Measurements from ENCODE around the gene THSD7B.

THSD7B gene

DNA sequence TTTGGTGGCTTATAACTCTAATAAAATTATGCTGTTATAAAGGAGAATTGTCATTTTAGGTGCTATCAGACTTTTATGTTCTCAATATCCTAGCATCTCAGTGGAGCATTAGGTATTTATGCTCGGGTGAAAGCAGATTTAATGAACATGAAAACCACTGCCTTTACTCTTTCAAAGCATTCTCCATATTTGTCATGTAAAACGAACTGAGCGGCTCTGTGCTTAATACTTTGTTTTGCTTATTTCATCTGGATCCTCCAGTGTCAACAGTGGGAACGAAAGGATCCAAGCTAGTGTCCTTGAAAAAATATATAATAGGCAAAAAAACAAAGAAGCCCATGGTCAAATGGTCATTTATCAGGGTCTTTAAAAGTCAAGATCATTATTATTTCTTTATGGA is 53.5 kb downstream of the THSD7B start:
- no peak for DNase-seq (ENCODE audit: low read depth in 2 of 2)

DNA sequence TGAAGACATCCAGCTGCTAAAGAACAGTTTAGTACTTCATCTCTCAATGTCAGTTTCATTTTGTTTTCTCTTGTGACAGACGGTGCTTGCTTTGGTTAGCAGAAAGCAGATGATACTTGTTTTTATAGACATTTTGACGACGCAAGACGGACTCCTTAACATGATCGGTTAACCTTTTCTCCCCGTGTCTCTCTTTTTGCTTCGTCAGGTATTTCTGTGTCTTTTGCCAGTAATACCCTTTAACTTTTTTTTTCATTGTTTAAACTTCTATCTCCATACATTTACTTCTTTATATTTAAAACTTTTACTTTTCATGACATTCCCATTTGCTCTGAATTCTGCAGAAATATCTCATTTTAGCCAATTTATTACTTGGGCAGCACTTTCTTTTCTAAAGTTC is 57.9 kb downstream of the THSD7B start:
- no peak for DNase-seq (ENCODE audit: low read depth in 2 of 2)

DNA sequence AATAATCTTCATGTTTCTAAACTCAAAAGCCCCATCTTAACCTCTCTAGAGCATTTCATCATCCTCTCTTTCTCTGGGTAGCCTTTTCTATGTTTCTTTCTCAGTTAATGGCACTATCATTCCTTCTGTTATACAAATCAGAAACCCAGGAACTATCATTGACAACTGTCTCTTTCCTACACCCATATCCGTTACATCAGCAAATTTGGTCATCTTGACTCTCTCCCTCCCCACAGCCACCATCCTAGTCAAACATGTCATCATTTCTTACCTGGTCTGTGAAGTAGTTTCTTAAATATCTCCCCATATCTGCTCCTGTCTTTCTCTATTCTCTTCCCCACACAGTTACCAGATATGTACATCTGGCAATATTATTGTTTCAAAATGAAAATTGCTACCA is 62.8 kb downstream of the THSD7B start:
- DNase-seq (ENCODE audit: low read depth in 2 of 2): no peak

DNA sequence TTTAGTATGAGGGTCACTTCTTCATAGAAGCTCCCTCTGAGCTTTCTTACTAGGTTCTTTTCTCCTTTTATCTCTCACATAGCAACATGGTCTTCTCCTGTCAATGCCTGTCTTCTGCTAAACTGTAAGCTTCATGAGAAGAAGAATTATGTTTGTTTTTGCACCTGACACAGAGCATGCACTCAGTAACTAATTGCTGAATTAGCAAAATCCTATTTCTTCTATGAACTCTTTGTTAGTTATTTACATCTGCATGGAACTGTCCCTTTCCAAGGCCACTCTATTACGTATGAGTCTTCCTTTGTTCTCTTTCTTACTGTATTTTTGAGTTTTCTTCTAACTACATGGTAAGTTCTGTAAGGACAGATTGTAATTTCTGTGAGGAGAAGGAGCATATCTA is 63.4 kb downstream of the THSD7B start:
- DNase-seq (ENCODE audit: low read depth in 2 of 2): no peak

DNA sequence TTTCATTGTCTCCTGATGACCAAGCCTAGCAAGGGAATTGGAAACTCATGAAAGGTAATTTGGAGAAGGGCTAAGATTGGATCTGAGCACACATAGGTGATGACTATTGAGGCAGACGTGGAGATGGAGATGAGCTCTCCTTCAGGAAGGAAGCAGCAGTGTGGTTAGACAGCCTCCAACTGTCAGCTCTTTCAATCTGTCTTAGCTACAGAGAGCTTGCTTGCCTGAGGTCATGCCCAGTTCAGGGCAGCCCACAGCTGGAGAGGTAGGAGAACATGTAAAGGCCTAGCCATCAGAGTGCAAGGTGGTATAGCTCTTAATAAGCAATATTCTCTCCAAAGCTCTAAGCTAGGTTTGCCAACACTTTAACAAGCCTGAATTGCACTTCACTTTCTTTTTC is 79.2 kb downstream of the THSD7B start:
- no peak for DNase-seq (ENCODE audit: low read depth in 2 of 2)

DNA sequence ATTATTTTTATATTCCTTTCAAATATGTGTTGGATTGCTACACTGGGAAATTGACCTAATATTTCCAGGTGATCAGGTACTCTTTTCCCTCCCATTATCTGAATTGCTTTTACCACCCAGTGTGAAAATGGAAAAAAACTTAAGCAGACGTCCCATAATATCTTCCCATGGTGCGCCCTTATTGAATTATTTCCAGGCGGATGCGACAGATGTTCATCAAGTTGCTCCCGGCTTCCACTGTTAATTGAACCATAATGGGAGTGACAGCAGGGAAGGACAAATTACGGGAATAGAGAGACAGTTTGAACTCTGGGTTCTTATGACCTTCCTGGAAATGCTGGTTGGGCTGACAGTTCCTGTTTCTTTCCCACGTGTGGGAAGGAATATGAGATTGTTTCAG is 93.3 kb downstream of the THSD7B start:
- no peak for DNase-seq (ENCODE audit: low read depth in 2 of 2)

DNA sequence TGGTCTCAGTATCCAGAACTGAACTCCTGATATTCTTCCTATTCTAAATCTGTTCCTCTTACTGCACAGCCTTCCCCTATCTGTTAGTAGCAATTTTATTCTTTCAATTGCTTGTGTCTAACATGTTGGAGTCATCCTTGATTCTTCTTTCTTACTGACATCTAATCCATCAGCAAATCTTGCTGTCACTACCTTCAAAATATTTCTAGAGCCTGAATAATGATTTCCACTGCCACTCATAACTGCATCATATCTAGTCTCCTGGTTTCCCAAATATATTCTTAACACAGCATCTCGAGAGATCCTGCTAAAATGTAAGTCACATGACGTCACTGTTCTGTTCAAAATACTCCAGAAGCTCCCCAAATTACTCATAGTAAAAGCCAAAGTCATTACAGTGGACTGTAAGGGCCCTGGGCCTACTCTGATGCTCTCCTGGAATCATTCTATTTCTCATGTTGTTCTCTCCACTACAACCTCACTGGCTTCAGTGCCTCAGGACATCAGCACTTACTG is 95.2 kb downstream of the THSD7B start:
- no peak for DNase-seq (ENCODE audit: low read depth in 2 of 2)

DNA sequence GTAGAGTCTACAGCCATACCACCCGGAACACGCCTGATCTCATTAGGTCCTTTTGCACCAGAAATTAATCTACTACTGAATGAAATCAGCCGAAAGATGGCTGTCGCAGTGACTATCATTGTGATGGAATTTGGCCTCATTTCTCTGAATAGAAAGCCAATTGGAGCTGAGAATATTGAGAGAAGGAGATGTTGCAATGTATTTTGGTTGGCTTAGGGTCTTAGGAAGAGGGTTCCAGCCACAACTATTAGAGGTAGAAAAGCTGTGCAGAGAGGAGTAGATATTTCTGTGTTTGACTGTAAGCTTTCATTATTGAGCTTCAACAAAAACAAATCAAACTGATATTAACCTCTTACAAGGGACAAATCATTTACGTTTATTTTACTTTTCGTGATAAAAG is 98.1 kb downstream of the THSD7B start:
- DNase-seq (ENCODE audit: low read depth in 2 of 2): no peak

DNA sequence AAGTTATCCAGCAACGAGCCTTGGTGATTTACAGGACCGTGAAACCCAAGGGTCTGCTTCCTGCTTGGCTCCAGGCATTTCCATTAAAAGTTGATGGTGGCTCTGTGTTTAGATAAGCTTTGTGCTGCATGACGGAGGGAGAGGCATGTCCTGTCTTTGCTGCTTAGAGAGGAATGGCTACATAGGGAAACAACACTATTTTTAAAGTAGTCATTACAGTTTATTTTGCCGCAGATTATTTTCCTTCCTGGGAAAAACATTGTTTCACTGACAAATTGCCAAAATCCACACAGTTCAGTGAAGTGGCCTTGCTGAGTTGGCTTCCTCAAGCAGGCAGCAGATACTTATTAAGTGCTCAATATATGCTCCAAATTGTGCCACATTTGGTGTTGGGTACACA is 98.5 kb downstream of the THSD7B start:
- no peak for DNase-seq (ENCODE audit: low read depth in 2 of 2)

DNA sequence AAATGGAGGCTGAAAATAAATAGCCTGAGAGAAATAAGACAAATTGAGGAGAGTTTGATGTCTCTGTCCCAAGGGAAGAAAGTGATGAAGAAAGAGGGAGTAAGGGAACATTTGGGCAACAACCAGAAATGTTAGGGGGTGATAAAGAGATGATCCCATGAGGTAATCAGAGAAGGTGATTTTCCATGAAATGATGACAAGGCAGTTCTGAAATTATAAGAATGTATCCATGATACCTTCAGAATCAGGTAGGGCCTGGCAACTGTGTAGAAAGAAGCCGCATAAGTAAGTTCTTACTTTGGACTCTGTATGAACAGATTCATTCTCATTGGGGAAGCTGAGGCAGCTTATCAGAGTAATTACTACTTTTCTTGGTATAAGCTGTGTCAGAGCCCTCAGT is 106.1 kb downstream of the THSD7B start:
- DNase-seq (ENCODE audit: low read depth in 2 of 2): no peak

DNA sequence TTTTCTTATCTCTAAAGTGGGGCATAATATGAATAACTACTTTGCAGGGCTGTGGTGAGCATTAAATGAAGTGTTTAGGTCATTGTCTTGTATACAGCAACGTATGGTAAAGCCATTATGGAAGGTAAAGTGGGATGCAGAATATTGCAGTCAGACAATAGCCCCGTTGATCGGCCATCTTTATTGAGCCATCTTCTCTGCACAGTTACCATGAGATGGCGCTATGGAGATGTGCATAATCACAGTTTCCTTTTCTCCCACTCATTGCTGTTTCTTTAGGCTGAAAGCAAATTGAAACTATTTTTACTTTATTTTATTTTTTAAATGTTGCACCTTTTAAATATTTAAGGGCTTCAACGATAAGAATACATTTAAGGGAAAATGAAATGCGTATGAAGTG is 108.9 kb downstream of the THSD7B start:
- DNase-seq (ENCODE audit: low read depth in 2 of 2): no peak

DNA sequence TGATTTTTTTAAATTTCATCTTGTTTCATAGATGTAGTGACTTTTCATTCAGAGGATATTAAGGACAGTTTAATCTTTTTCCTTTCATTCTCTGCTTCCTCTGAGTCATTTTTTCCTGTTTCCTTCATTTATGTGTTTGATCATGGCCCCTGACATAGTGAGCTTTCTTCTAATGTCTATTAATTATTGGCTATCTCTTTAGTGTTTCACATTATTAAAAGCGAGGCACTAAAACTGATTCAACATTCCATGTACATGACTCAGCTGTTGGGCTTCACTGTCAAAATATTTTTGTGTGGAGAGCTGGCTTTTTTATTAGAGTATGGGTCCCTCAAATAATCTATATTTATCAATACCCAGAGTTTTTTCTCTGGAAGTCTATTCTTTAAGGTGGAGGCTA is 125.8 kb downstream of the THSD7B start:
- no peak for DNase-seq (ENCODE audit: low read depth in 2 of 2)

DNA sequence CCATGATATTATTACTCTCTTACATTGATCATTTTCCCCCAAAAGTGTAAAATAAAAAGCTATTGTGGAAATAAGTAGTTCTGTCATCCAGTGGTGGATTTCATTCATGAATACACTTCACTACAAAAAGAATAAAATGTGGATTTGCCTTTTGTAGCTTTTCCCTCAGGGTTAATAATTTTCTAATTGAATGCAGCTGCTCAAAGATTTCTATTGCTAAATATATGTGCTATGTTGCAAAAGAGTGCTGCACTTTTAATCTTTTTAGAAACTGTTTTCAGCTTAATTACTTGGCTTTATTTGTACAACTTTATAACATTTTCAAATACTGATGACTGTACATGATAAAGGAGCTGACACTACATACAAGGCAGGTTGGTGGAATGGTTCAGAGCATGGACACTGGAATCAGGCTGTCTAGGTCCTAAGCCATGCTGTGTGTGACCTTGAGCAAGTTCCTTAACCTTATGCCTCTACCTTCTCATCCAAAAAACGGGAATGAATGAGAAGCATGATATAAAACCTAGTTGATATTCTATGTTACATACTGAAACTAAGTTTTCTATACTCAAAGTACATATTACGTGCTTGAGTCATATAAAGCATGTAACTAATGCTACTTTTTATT is 128.8 kb downstream of the THSD7B start:
- DNase-seq (ENCODE audit: low read depth in 2 of 2): no peak

DNA sequence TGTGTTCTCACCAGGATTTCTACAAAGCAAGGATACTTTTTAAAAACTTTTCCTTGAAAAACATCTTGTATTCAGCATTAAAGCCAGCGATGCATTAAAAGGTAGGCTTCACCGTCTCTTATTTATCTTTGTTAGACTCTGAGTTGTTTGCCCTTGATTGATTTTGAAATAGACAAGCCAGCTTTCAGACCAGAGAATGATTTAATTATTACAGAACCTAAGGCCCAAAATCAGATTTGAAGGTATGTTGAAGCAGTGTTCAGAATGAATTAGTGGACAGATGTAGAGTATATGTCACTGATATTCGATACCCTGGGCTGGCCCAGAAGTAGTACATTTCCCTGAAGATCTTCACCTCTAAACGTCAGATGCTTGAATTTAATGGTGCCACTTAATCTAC is 136.4 kb downstream of the THSD7B start:
- no peak for DNase-seq (ENCODE audit: low read depth in 2 of 2)

DNA sequence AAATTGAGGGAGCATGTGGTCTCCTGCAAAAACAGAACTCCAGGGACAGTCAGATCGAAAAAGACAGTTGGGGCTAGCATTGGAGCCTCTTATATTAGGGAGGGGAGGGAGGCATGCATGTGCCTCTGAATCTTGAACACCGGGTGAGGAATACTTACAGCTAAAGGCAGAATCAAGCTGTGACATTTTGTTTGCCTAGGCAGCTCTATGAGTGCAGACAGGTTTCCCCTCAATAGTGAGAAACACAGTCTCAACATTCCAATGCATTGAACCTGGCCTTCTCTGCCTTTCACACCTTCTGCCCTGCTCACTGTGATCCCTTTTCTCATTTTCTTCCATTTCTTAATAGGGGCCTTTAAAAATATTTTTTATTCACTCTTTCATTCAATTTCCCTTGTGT is 140.4 kb downstream of the THSD7B start:
- no peak for DNase-seq (ENCODE audit: low read depth in 2 of 2)

DNA sequence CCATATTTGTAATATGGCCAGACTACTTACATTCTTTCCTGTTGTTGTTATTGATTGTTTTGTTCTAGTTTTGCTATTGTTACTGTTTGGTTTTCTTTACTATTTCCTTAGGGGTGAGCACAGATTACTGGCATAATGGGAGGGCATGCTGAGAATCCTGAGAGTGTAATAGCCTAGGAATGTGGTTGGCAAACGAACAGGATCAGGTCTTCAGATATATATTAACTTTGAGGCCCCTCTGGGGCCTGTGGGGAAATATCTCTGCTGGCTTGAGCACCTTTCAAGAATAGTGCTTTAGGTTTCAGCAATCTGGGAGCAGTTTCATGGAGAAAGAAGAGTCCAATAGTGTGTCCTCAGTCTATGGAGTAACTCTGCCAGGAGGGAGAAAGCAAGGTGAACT is 144.4 kb downstream of the THSD7B start:
- DNase-seq (ENCODE audit: low read depth in 2 of 2): no peak

DNA sequence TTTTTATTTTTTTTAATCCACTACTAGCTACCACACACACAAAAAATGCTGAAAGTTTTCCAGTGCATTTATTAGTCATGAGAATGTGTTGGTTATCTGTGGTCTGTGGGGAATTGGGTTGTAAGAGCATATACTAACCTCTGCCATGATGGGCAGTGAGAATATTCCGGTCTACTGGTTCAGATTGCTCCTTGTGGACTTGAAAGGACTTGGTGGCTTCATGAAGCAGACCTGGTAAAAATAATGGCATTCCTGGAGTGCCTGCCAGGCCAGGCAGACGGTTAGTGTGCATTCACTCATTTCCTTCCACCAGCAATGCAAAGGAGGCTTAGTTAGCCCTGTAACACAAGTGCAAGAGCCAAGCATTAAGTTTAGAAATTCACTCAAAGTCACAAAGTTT is 150.8 kb downstream of the THSD7B start:
- DNase-seq (ENCODE audit: low read depth in 2 of 2): no peak

DNA sequence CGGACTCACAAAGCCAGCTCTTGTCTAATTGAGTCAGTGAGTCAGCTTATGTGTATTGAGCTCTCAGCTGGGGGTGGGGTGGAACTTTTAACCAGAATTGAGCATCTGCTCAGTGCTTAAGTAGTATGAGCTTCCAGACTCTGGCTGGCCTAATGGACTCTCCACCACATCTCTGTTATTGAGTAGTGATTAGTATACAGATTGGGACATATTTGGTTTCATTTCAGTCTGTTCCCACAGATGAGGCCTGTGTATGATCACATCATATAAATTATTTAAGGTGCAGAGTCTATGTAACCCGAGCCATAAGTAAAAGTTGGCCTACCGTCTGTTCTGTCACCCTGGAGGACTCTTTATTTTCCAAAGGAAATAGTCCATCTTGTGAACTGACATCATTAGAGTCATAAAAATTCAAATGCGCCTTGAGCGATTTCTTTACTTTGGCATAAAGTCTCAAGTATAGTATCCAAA is 152.1 kb downstream of the THSD7B start:
- DNase-seq (ENCODE audit: low read depth in 2 of 2): no peak

DNA sequence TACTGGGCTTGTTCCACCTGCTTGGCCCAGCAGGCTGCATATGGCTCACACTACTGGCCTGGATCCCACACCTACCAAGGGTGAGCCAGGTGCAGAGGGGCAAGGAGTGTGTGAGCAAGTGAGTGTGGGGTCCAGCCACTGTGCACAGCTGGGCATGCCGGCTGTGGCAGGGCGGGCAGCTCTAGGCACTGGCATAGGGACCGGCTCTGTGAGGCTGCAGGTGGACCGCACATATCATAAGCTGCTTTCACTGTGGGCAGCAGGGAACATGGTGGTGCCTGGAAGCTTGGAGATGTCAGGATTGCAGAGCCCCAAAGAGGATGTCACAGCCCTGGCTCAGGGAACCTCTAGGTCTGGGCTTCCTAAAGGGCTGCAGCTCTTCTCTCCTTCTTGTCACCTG is 154.3 kb downstream of the THSD7B start:
- DNase-seq (ENCODE audit: low read depth in 2 of 2): no peak

DNA sequence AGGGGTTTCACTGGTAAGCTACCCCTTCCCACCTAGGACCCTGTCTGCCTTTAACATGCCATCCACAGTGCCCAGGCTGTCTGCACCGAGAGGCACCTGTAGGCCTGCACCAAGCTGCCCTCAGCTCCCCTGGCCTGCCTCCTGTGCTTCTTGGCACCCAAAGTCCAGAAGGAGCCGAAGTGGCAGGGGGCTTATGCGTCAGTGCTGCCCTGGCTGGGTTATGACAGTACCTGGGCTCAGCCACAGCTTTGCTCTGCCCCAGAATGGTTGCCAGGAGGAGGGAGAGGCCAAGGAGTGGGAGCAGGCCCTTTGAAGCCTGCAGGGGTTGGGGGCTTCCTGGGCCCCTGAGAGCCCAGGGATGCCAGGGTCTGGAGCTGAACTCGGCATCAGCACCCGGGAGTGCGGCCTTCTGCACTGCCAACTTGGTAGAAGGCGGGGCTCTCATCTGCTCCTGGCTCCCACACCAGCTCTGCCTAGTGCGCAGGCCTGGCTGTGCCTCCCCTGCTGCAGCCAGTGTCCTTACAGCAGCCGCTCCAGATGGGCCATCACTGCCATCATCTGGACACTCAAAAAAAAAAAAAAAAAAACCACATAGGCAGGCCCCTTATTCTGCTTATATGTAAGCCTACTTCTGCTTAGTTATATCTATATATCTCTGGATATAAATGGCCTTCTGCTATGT is 155.4 kb downstream of the THSD7B start:
- DNase-seq (ENCODE audit: low read depth in 2 of 2): no peak

DNA sequence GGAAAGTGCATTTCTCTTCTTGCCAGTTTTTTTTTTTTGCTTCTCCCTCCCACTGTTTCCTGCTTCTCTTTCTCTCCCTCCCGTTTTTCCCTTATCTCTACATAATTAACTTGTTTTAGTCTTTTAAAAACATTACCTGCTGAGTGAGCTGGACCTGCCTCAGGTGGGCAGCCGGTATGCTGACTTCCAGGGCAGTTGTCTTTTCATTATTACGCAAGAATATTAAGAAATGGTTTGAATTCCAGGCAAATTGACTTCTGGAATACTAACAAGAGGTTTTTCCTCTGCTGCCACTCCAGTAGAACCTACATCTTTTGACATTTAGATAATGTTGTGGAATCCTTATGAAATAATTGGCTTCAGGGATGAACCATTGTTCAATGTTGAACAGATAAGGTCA is 161.8 kb downstream of the THSD7B start:
- DNase-seq (ENCODE audit: low read depth in 2 of 2): no peak

DNA sequence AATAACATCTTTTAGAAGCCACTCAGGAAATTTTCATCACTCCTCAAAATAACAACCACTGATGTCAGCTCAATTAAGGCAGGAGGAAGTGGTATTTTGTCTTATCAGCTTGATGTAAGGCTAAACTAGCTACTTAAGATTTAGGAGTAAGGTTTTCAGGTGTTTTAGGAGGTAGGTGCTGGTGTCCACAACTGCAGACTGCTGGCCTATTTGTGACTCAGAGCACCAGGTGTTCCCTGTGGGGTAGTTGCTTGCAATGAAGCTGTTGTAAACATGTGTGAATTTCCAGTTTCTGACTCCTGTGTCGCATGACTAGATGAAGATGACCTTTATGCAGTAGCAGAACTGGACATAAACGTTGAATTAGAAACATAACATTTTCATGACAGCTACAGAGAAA is 164.2 kb downstream of the THSD7B start:
- no peak for DNase-seq (ENCODE audit: low read depth in 2 of 2)

DNA sequence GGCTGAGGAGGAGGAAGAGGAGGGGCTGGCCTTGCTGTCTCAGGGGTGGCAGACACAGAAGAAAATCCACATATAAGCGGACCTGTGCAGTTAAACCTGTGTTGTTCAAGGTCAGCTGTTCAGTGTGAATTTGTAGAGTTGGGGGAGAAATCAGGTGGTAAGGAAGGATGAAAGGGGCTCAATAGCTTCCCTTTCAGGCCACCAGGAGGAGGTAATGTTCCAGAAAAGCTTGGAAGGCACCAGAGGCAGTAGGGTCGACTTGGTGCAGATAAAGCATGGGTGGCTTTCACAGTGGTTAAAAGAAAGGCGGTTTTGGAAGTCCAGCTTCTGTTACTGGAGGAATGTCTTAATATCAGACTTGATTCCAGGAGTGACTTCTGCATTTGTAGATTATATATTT is 167.4 kb downstream of the THSD7B start:
- DNase-seq (ENCODE audit: low read depth in 2 of 2): no peak

DNA sequence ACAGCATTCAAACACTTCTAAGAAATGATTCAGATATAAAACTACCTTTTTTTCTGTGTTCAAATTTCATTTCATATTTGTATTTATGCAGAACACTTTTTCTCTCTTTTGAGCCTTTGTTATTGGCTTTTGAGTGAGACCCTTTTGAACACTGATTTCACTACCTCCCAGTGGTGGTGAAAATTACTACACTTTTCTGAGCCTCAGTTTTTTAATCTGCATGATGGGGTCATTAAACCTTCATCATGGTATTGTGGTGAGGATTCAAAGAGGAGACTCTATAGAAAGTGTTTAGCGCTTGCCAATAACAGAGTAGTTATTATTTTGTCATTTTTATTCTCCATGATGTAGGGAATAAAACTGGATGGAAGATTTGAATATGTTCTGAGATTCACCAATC is 169.8 kb downstream of the THSD7B start:
- no peak for DNase-seq (ENCODE audit: low read depth in 2 of 2)

Data from stimulated activated CD8-positive, alpha-beta memory T cell treated with anti-CD3 and anti-CD28 coated beads, Interleukin-15, amount 100 ng/mL, for 48 hours (primary cell).